ENCODE results near the gene TRIM5.
"Not testable (repeated sequence)": the region's sequence is repeated elsewhere in the genome, so short reads cannot be mapped to it uniquely, and the experiment has no call there.

Gene TRIM5, protein sequence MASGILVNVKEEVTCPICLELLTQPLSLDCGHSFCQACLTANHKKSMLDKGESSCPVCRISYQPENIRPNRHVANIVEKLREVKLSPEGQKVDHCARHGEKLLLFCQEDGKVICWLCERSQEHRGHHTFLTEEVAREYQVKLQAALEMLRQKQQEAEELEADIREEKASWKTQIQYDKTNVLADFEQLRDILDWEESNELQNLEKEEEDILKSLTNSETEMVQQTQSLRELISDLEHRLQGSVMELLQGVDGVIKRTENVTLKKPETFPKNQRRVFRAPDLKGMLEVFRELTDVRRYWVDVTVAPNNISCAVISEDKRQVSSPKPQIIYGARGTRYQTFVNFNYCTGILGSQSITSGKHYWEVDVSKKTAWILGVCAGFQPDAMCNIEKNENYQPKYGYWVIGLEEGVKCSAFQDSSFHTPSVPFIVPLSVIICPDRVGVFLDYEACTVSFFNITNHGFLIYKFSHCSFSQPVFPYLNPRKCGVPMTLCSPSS

DNA sequence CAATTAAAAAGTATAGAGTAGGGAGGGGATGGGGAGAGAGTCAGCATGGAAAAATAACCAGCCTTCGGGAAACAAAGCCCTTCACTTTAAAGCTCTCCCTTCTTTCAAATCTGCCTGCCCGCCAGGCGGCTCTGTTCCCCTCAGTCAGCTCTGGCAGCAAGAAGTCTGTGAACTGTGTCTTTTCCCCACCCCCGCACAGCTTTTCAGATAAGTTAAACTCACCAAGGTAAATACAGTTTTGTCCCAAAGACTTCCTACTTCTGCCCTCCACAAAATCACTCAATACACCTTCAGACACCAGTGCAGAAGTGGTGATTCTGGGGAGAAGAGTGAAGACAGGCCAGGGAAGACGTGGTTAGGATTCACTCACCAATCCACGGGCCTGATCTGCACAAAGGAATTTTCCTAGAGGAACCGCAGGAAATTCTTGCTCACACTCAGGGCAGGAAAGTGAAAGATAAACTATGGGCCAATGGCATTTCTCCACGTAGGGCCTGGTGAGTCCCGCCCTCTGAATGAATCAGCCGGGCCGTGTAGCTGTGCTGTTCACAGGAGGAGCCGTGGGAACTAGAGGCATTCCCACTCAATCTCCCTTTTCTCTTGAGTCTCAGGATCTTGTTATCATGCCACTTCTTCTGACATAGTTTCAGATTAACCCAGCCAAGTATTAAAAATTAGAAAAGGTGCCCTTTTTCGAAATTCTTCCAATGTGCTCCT, at the start of gene TRIM5:
TRIM5 (minus strand) TSS at position 429 of the 717 bp plus-strand sequence. CDS start 4,897 bp downstream, outside the sequence.
- peak; percentile 63 for DNase-seq (ENCODE audit: low read depth)

- DNase-seq (ENCODE audit: low read depth): no peak
These were observed 42.8 kb upstream of the TRIM5 start for GRCh38 chr11:5727691-5728090.

DNA sequence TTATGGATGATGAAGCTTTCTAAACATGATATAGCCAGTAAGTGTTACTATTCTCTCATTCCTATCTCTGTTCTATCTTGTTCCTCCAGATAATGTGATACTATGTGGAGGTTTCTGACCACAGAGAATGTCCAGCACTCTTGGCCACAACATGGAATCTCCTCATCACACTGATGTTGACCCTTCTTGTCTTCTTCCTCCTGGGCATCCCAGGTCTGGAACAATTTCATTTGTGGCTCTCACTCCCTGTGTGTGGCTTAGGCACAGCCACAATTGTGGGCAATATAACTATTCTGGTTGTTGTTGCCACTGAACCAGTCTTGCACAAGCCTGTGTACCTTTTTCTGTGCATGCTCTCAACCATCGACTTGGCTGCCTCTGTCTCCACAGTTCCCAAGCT, 41.5 kb upstream of the TRIM5 start:
- DNase-seq (ENCODE audit: low read depth): no peak

DNA sequence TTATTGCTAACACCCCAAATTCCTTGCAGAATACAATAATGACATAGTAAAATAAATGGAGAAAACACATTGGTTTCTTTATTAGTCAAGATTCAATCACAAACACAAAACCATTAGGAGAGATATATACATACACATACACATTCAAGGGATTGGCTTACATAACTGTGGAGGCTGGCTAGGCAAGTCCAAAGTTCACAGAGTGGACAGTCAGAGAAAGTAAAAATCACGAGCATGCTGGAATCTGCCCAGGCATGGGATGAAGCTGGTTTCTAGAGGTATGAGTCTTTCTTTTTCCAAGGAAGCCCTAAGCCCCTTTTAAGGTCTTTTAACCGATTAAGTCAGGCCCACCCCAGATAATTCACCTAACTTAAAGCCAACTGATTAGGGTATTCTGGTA, 37.7 kb upstream of the TRIM5 start:
- DNase-seq (ENCODE audit: low read depth): no peak

DNA sequence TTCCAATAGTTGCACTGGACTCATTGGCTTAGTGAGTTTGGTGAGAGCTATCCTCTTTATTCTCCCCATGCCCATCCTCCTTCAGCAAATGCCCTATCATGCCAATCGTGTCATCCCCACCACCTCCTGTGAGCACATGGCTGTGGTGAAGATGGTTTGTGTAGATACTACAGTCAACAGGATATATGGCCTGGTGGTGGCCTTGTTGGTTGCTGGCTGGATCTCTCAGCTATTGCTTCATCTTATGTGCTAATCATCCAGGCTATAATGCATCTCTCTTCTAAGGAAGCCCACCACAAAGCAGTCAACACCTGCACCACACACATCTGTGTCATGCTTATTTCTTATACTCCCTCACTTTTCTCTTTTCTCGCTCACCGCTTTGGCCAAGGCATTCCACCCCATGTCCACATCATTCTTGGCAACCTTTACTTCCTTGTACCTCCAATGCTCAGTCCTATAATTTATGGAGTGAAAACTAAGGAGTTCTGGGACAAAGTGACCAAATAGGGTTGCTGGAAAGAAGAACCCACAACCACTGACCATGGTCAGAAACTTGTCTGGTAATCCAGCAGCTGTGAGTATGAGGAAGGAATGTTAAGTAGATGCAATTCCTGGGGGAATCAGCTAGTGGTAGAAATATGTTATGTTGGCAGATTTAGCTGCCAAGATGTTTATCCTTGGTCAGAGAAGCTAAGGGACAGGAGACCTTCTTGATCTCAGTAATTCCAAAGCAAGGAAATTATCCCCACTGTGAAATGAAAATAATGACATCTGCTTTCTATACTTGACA, 35.0 kb upstream of the TRIM5 start:
- no peak for DNase-seq (ENCODE audit: low read depth)

- not testable (repeated sequence) for DNase-seq (ENCODE audit: low read depth)
These were observed 31.6 kb upstream of the TRIM5 start for GRCh38 chr11:5716518-5716917.

DNA sequence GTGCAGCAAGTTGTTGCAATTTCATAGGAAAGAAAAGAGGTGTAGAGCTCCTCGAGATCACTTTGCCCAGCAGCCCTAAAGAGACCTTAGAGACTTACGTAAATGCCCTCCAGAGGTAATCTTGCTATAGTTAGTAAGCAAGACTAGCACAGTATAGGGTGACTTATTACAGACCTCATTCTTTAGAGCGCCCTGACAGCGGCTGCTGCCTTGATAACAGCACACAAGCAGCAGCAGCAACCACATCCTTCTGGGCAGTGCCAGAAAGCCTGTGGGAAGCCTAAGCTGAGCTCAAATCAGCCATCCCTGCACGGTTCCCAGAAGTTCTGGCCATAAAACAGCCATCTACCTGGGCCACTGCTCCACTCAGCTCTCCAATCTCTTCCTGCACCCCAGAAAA, 28.8 kb upstream of the TRIM5 start:
- DNase-seq (ENCODE audit: low read depth): no peak

- DNase-seq (ENCODE audit: low read depth): no peak
These were observed 27.6 kb upstream of the TRIM5 start for GRCh38 chr11:5712507-5712906.

DNA sequence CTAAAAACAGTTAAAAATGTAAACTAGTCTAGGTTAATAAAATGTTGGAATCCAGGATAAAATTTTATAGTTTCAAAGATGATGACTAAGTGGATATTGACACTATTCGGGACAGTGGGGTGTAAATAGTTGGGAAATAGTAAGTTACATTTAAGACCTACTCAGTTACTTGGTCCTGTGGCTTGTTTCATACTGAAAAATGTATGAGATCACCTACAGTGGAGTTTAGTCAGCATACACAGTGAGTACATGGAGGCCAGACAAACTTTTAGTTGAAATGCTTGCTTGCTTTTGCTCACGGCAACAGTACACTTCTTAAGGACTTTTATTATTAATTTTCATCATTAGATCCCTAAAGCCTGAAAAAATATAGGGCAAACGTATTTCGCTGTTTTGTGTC, 20.8 kb upstream of the TRIM5 start:
- DNase-seq (ENCODE audit: low read depth): no peak

- no peak for DNase-seq (ENCODE audit: low read depth)
These were observed 19.1 kb upstream of the TRIM5 start for GRCh38 chr11:5703741-5704536.

GRCh38 chr11:5701055-5701577, 16.2 kb upstream of the TRIM5 start:
- DNase-seq (ENCODE audit: low read depth): no peak

- no peak for DNase-seq (ENCODE audit: low read depth)
These were observed 15.7 kb upstream of the TRIM5 start for GRCh38 chr11:5700421-5701054.

DNA sequence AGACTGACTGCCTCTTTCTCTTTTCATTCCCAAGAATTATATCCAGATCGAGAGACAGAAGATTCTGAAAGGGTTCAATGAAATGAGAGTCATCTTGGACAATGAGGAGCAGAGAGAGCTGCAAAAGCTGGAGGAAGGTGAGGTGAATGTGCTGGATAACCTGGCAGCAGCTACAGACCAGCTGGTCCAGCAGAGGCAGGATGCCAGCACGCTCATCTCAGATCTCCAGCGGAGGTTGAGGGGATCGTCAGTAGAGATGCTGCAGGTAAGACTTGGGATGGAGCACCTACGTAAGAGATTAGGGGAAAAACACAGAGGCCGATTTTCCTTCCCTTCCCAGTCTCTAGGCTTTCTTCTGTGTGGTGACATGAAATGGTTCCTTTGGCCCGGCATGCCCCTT, 13.4 kb upstream of the TRIM5 start:
- DNase-seq (ENCODE audit: low read depth): no peak

DNA sequence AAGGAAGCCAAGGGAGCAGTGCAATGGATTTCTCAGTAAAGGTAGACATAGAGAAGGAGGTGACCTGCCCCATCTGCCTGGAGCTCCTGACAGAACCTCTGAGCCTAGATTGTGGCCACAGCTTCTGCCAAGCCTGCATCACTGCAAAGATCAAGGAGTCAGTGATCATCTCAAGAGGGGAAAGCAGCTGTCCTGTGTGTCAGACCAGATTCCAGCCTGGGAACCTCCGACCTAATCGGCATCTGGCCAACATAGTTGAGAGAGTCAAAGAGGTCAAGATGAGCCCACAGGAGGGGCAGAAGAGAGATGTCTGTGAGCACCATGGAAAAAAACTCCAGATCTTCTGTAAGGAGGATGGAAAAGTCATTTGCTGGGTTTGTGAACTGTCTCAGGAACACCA, 11.3 kb upstream of the TRIM5 start:
- DNase-seq (ENCODE audit: low read depth): no peak

DNA sequence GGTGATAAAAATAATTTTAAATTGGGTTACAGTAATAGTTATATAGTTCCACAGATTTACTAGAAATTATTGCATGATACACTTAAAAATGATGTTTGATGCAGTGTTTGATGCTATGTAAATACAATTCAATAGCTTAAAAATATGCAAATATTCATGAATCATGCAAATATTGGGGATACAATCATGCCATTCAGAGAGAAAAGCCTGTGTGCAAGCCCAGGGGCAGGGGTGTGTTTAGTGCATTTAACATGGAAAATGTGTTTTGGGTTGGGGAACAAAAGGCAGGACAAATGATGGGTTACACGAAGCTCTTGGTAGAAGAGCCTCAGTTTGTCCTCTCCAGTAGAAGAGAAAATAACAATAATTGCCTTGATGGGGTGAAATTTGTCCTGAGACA, 10.7 kb upstream of the TRIM5 start:
- no peak for DNase-seq (ENCODE audit: low read depth)

GRCh38 chr11:5694642-5695041, 9.8 kb upstream of the TRIM5 start:
- DNase-seq (ENCODE audit: low read depth): no peak

DNA sequence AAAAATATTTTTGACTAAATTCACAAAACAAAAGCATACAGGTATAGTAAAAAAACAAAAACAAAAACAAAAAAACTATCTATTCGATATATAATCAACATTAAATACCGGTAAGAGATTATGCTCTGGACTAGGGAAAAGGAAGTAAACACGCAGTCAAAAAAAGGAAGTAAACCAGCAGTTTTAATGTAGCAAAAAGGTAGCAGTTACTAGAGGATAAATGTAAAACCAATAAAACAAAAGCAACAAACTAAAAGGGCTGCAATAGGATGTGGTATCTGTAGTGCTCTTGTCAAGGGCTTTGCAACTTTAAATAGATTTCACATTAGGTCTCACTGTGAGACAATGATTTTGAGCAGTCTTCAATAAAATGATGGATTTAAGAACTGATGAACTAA, 7.1 kb upstream of the TRIM5 start:
- no peak for DNase-seq (ENCODE audit: low read depth)

- not testable (repeated sequence) for DNase-seq (ENCODE audit: low read depth)
These were observed 6.5 kb upstream of the TRIM5 start for GRCh38 chr11:5691238-5691963.

- DNase-seq (ENCODE audit: low read depth): no peak
These were observed 5.9 kb upstream of the TRIM5 start for GRCh38 chr11:5690736-5691135.

GRCh38 chr11:5690216-5690615, 5.3 kb upstream of the TRIM5 start:
- DNase-seq (ENCODE audit: low read depth): no peak
